ENCODE results near the gene AEBP1. TPM values are rescaled to one million over a fixed set of nuclear protein-coding genes. Genes with fewer than 3 reads are reported as not detected.
A peak's percentile ranks its signal among the peaks of the same experiment; 100 is the strongest.

AEBP1 gene
- total RNA-seq, 1 experiment from 2014 or later, result 49.3 TPM

- H3T11ph ChIP-seq (ENCODE audit: low read length), result no peak overlapping the region
- no peak for DNase-seq
- no peaks in the 10 kb centered on the region for H3K23me2 ChIP-seq (ENCODE audit: insufficient read length, low read depth, low read length, poor library complexity, severe bottlenecking)
- TF ChIP-seq CTCF (conservative IDR thresholded peaks at IDR 0.05), result no peak
- H2BK15ac ChIP-seq (ENCODE audit: low read depth, low read length), result no peak overlapping the region
- no peaks in the 10 kb centered on the region for H3K79me1 ChIP-seq (ENCODE audit: insufficient read depth, low read depth, low read length, poor library complexity, severe bottlenecking)
- no peak overlapping the region for H3K23ac ChIP-seq (ENCODE audit: insufficient read length, low read depth, low read length)
- peak overlapping the region; percentile 4 for H3K4me2 ChIP-seq (ENCODE audit: insufficient read depth, insufficient read length, low read length)
- H2BK20ac ChIP-seq (ENCODE audit: low read depth, low read length, poor library complexity, severe bottlenecking), result no peak overlapping the region
- Mint-ChIP-seq H3K36me3 (ENCODE audit: insufficient read depth in 1 of 3, low read depth in 3 of 3) (peaks cover 0 to 18% (median 2%) of the 10 kb centered on the region in 3 experiments; a peak in 6 of 7 replicates), H3K4me3 (peak overlapping the region; percentile 56 to 57; a peak in 4 of 5 replicates), H3K27ac (no peak overlapping the region), H3K9me3 (no peaks in the 10 kb centered on the region), H3K27me3 (ENCODE audit: low read depth) (peaks cover 36% of the 10 kb centered on the region), H3K4me1 (peaks cover 33 to 36% of the 10 kb centered on the region in 2 experiments)
- H3K56ac ChIP-seq (ENCODE audit: insufficient read length, low read depth, low read length), result no peak overlapping the region
- H3K4ac ChIP-seq (ENCODE audit: low read depth, low read length), result no peak overlapping the region
- no peaks in the 10 kb centered on the region for H3K9me3 ChIP-seq (ENCODE audit: control insufficient read depth, low read depth, low read length)
- H3K27me3 ChIP-seq (ENCODE audit: insufficient read depth, low read length), result no peaks in the 10 kb centered on the region
- H3K9ac ChIP-seq (ENCODE audit: extremely low read depth, insufficient read length, low read length), result no peak overlapping the region
- peaks cover 10% of the 10 kb centered on the region; the same call in 1 of the 2 replicates for H3K4me1 ChIP-seq (ENCODE audit: insufficient read depth, low read length)
- no peak overlapping the region for H4K91ac ChIP-seq (ENCODE audit: insufficient read length, low read depth, low read length)
- no peak overlapping the region for H3K27ac ChIP-seq (ENCODE audit: insufficient read length, low read depth, low read length)
- H3K18ac ChIP-seq (ENCODE audit: insufficient read length, low read depth, low read length), result peak overlapping the region; percentile 3
- no peak overlapping the region for H4K5ac ChIP-seq (ENCODE audit: insufficient read length, low read depth, low read length)
- no peaks in the 10 kb centered on the region for H4K20me1 ChIP-seq (ENCODE audit: control insufficient read depth, insufficient read depth, insufficient read length)
- H4K8ac ChIP-seq (replicated peaks; ENCODE audit: insufficient read length, low read depth, low read length), result no peak overlapping the region
- H3K79me2 ChIP-seq (ENCODE audit: insufficient read depth, low read length), result no peaks in the 10 kb centered on the region
- WGBS (ENCODE audit: extremely low coverage, insufficient read length, low lambda C conversion rate), result no CpG with 5 or more reads among the region's 33 CpGs
- H2AK5ac ChIP-seq (ENCODE audit: insufficient read length, low read length), result no peak overlapping the region
- H2BK5ac ChIP-seq (ENCODE audit: insufficient read length, low read length), result no peak overlapping the region
- H3K14ac ChIP-seq (ENCODE audit: insufficient read depth, low read length), result no peak overlapping the region
- H2AFZ ChIP-seq (ENCODE audit: low read length), result no peak overlapping the region
- no peak overlapping the region for H2BK120ac ChIP-seq (ENCODE audit: low read depth, low read length, poor library complexity, severe bottlenecking)
- H2BK12ac ChIP-seq (ENCODE audit: insufficient read length, low read depth, low read length), result no peak overlapping the region
These were observed 39.2 kb upstream of the AEBP1 start for GRCh38 chr7:44064791-44065430.
